ENCODE data around the gene ROBO1. TPM values are rescaled to one million over a fixed set of nuclear protein-coding genes. Genes with fewer than 3 reads are reported as not detected.
"Not testable (repeated sequence)": the region's sequence is repeated elsewhere in the genome, so short reads cannot be mapped to it uniquely, and the experiment has no call there.

ROBO1 gene
- total RNA-seq, 1 experiment from 2014 or later, result 11.2 TPM

GRCh38 chr3:78701537-78701936, 1066.3 kb downstream of the ROBO1 start:
- no peak for DNase-seq (ENCODE audit: low spot score)

DNA sequence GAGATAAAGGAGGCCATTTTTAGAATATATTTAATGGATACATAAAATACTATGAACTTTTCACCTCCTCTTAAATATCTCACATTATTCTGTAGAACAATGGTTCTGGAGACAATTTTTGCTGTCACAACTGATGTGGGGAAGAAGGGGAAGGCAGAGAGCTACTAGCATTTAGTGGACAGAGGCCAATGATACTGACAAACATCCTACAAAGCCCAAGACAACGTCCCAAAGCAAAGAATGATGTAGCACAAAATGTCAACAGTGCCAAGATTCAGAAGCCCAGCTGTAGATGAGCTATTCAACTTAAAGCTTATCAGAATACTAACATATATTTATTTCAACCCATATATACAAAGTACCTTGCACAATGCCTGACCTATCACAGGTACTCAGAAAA, 1069.4 kb downstream of the ROBO1 start:
- no peak for DNase-seq (ENCODE audit: low spot score)

- DNase-seq (ENCODE audit: low spot score), result no peak
Observed at GRCh38 chr3:78697426-78697825, 1070.4 kb downstream of the ROBO1 start.

DNA sequence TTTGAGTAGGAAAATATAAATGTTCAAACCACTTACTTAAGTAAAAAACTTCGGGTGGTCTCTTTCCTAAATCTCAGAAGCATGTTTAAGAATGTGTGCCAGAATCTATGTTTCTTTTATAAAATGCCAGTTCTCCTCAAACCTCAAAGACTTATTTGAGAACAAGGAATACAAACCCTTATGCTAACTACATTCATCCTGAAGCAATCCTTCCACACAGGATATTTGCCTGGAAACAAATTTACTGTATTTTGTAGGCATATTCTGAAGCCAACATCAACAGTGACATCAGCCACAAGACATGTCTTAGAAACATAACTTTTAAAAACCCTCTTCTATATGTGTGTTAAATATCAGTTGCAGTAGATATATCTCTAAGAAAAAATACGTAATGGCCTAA, 1077.0 kb downstream of the ROBO1 start:
- DNase-seq (ENCODE audit: low spot score), result no peak

DNA sequence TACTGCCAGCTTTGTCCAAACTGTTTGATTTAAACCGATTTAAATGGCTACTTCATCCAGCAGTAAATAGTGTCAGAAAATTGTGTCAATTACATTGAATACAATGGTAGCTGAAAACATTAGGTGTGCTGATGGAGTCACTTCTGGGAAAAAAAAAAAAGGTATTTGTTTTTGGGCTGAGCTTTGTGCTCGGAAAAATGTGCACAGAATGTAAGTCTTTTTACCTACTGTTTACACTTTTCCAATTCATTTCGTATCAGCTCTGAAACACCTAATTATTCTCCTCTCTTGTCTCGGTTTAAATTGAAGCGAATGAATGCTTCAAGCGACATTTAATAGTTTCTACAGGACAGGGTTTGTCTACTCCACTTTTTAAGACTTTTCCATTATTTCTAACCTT, 1078.4 kb downstream of the ROBO1 start:
- DNase-seq (ENCODE audit: low spot score), result no peak

DNA sequence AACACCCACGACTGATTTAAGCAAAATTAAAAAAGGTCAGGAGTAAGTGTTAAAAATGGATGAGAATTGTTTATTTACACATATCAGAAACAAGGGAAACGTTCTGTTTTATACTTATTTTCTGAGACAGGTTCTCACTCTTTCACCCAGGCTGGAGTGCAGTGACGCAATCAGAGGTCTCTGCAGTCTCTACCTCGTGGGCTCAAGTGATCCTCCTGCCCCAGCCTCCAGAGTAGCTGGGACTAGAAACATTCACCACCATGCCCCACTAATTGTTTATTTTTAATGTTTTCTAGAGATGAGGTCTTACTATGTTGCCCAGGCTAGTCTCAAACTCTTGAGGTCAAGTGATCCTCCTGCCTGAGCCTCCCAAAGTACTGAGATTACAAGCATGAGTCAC, 1080.3 kb downstream of the ROBO1 start:
- no peak for DNase-seq (ENCODE audit: low spot score)

GRCh38 chr3:78683284-78683683, 1084.5 kb downstream of the ROBO1 start:
- DNase-seq (ENCODE audit: low spot score), result no peak

- not testable (repeated sequence) for DNase-seq (ENCODE audit: low spot score)
Observed at GRCh38 chr3:78675119-78675805, 1092.5 kb downstream of the ROBO1 start.

GRCh38 chr3:78670746-78671145, 1097.1 kb downstream of the ROBO1 start:
- DNase-seq (ENCODE audit: low spot score), result no peak

GRCh38 chr3:78670094-78670493, 1097.7 kb downstream of the ROBO1 start:
- DNase-seq (ENCODE audit: low spot score), result no peak

DNA sequence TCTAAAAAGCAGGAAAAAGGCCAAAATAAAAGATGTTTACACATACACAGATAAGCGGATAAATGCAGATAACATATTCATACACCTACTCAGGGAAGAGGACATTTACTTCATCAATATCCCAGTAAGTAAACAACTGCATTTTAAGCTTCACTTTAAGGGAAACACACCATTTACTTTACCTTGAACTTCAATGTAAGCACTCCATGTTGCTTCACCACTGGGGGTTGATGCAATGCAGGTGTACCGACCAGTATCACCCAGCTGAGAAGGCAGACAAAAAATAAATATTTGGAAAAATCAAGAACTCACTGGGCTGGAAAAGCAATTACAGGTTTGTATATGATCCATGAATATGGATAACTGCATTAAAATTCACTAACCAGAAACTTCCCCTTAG, 1099.5 kb downstream of the ROBO1 start:
- no peak for DNase-seq (ENCODE audit: low spot score)

- no peak for DNase-seq (ENCODE audit: low spot score)
Observed at GRCh38 chr3:78666470-78666800, 1101.4 kb downstream of the ROBO1 start.

DNA sequence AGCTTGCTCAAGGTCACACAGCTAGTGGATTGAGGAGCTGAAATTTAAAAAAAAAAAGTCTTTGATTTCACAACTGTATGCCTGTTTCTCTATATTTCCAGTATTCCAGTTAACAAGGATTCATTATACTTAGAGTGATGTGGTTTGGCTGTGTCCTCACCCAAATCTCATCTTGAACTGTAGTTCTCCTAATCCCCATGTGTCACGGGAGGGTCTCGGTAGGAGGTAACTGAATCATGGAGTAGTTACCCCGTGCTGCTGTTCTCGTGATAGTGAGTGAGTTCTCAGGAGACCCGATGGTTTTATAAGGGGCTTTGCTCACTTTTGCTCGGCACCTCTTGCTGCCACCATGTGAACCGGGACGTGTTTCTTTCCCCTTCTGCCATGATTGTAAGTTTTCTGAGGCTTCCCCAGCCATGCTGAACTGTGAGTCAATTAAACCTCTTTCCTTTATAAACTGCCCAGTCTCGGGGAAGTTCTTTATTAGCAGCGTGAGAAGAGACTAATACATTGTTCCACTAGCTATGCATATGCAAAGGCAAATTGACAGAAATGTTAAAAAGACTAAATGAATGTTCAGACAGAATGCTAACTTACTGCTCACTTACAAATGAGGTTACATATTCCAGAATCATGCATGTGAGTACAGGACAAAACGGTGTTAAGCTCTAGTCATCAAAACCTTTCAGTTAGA, 1101.9 kb downstream of the ROBO1 start:
- DNase-seq (ENCODE audit: low spot score), result no peak

- DNase-seq (ENCODE audit: low spot score), result no peak
Observed at GRCh38 chr3:78665101-78665500, 1102.7 kb downstream of the ROBO1 start.

- DNase-seq (ENCODE audit: low spot score), result no peak
Observed at GRCh38 chr3:78660957-78661356, 1106.8 kb downstream of the ROBO1 start.

- DNase-seq (ENCODE audit: low spot score), result peak; percentile 40
Observed at GRCh38 chr3:78659386-78659987, 1108.3 kb downstream of the ROBO1 start.

GRCh38 chr3:78647726-78648125, 1120.1 kb downstream of the ROBO1 start:
- DNase-seq (ENCODE audit: low spot score), result no peak

DNA sequence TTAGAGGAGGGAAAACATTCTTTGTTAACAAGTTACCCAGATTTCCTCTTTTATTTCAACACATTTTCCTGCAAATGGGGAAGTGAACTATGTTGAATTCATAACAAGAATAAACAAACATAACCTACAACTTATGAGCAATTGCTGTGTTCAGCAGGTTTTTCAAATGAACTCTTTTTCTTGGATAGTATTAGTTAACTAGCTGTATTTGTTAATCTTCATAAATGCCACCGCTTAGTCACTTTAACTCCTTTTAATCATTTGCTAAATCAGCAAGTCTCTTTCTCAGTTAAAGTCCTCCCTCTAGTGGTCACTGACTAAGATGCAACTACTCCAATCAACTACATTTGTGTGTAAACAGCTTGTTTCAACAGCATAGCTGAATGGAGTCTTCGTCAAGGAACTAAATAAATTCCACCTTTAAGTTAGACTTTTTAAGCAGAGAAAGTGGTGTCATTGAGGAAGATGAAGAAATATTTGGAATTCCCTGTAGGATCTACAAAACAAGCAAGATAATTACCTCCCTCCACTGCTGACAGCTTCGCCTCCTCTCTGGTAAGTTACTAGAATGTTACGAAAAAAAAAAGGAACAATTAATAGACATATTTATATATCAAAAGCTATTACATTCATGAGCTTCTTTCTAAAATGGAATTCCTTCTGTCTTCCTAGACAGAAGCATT, 1122.0 kb downstream of the ROBO1 start:
- DNase-seq (ENCODE audit: low spot score), result peak; percentile 72

- DNase-seq (ENCODE audit: low spot score), result no peak
Observed at GRCh38 chr3:78644847-78645246, 1123.0 kb downstream of the ROBO1 start.

GRCh38 chr3:78642226-78643035, 1125.4 kb downstream of the ROBO1 start:
- no peak for DNase-seq (ENCODE audit: low spot score)

DNA sequence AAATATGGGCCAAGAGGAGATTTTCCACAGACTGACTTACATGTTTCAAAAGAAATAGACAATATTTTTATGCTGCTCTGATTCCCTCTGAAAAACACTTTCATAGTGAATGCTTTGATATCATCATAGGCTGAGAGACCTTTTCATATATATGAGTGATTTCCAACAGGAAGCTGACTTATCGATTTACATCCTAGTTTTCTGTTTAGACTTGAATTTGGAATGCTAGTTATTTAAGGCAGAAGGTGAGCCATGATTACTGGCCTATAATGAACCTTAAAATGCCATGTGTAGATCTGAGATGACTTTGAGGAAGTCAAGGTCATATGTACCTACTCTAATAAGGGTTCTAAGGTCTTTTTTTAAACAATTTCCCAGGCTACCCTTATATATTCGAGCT, 1126.1 kb downstream of the ROBO1 start:
- DNase-seq (ENCODE audit: low spot score), result no peak

GRCh38 chr3:78634316-78634715, 1133.5 kb downstream of the ROBO1 start:
- no peak for DNase-seq (ENCODE audit: low spot score)
